OCI-LY1 (cell line): ENCODE results near the gene AP2S1.

Source experiments
- CTCF ChIP-seq: fragments of 200-600 bp; sonication (generic), shearing (Covaris generic); IDR thresholded peaks from 2 replicates; pipeline ENCODE4 v1.5.1; 2017; ENCODE audit warnings: mild to moderate bottlenecking, antibody characterized with exemption, low read length, moderate library complexity, mixed read lengths
- EZH2 ChIP-seq: fragments of 200-600 bp; sonication (generic), shearing (Covaris generic); IDR thresholded peaks from 2 replicates; pipeline ENCODE4 v1.8.0; 2017; ENCODE audit warnings: borderline replicate concordance, mixed run types, mild to moderate bottlenecking, antibody characterized with exemption, low read length, moderate library complexity, mixed read lengths

DNA sequence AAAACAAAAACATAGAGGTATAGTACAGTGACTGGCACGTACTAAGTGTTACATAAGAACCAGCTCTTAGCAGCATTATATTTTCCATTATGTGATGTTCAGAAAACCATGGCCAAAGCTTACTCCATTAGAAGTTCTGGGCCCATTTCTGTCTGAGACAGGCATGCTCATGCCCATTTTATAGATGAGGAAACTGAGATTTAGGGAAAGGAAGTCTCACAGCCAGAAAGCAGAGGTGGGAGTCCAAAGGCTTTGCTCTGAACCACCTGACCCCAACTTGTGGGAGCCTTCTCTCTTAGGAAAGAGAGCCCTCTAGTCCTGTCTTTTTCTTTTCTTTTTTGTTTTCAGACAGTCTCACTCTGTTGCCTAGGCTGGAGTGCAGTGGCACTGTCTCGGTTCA is 2.3 kb downstream of the AP2S1 start:
- no peak for TF ChIP-seq CTCF
- no peak for TF ChIP-seq EZH2
